ENCODE measurements around the gene RASL10B. TPM values are rescaled to one million over a fixed set of nuclear protein-coding genes. Genes with fewer than 3 reads are reported as not detected.

RASL10B gene
- total RNA-seq, 2 experiments from 2014 or later = 0.22 to 0.47 TPM

- Mint-ChIP-seq H3K4me3 (no peak overlapping the region), H3K27ac (no peak overlapping the region)
Measured at GRCh38 chr17:35773679-35774425, 42.4 kb downstream of the RASL10B start.

GRCh38 chr17:35774499-35774898, 43.1 kb downstream of the RASL10B start:
- Histone ChIP-seq H3K4me3 (ENCODE audit: low read length) (no peak overlapping the region), H3K27me3 (ENCODE audit: control insufficient read depth in 1 of 2, insufficient read depth in 2 of 2, low read length in 2 of 2) (peaks cover 0 to 2% of the 10 kb centered on the region in 2 experiments), H3K9me3 (ENCODE audit: control insufficient read depth in 1 of 2, insufficient read depth in 1 of 2, low read length in 2 of 2) (no peaks in the 10 kb centered on the region), H3K4me1 (ENCODE audit: insufficient read depth, low read length) (no peaks in the 10 kb centered on the region), H3K27ac (ENCODE audit: low read depth in 1 of 2, low read length in 2 of 2) (no peak overlapping the region), H3K36me3 (ENCODE audit: insufficient read depth, low read length) (no peaks in the 10 kb centered on the region)
- intact Hi-C loops (cut with DNase I, micrococcal nuclease) = no loop called here
- Mint-ChIP-seq H3K27ac (no peak overlapping the region), H3K4me1 (ENCODE audit: low read depth) (no peaks in the 10 kb centered on the region), H3K27me3 (no peaks in the 10 kb centered on the region), H3K36me3 (ENCODE audit: low read depth) (peaks cover 5% of the 10 kb centered on the region), H3K4me3 (no peak overlapping the region), H3K9me3 (no peaks in the 10 kb centered on the region)
- no peak for TF ChIP-seq CTCF (IDR thresholded peaks at IDR 0.05)
- POLR2A ChIA-PET = no interaction called here
- no peak for ATAC-seq (ENCODE audit: poor library complexity)
- DNase-seq = no peak
- CTCF ChIA-PET = no interaction called here

More at GRCh38 chr17:35773679-35774425, 42.4 kb downstream of the RASL10B start:
- Histone ChIP-seq H3K9me3 (ENCODE audit: control insufficient read depth in 1 of 2, insufficient read depth in 1 of 2, low read length in 2 of 2) (no peaks in the 10 kb centered on the region), H3K36me3 (ENCODE audit: insufficient read depth, low read length) (no peaks in the 10 kb centered on the region), H3K4me3 (ENCODE audit: low read length) (no peak overlapping the region), H3K27me3 (ENCODE audit: control insufficient read depth in 1 of 2, insufficient read depth in 2 of 2, low read length in 2 of 2) (peaks cover 0 to 2% of the 10 kb centered on the region in 2 experiments), H3K27ac (ENCODE audit: low read depth in 1 of 2, low read length in 2 of 2) (no peak overlapping the region), H3K4me1 (ENCODE audit: insufficient read depth, low read length) (no peaks in the 10 kb centered on the region)
- CTCF ChIA-PET = no interaction called here
- TF ChIP-seq CTCF (IDR thresholded peaks at IDR 0.05) = no peak
- no peak for ATAC-seq (ENCODE audit: poor library complexity)
- H3K36me3 Mint-ChIP-seq (ENCODE audit: low read depth) = peaks cover 5% of the 10 kb centered on the region
- intact Hi-C loops (cut with DNase I, micrococcal nuclease) = no loop called here
- H3K27me3 Mint-ChIP-seq = no peaks in the 10 kb centered on the region
- no peak for DNase-seq
- no peaks in the 10 kb centered on the region for H3K9me3 Mint-ChIP-seq
- POLR2A ChIA-PET = no interaction called here
- no peaks in the 10 kb centered on the region for H3K4me1 Mint-ChIP-seq (ENCODE audit: low read depth)

- no peak for TF ChIP-seq CTCF (IDR thresholded peaks at IDR 0.05)
- no peak overlapping the region for H3K27ac Mint-ChIP-seq
- Histone ChIP-seq H3K27ac (ENCODE audit: low read depth in 1 of 2, low read length in 2 of 2) (no peak overlapping the region), H3K27me3 (ENCODE audit: control insufficient read depth in 1 of 2, insufficient read depth in 2 of 2, low read length in 2 of 2) (peaks cover 0 to 2% of the 10 kb centered on the region in 2 experiments), H3K4me3 (ENCODE audit: low read length) (no peak overlapping the region), H3K36me3 (ENCODE audit: insufficient read depth, low read length) (no peaks in the 10 kb centered on the region), H3K9me3 (ENCODE audit: control insufficient read depth in 1 of 2, insufficient read depth in 1 of 2, low read length in 2 of 2) (no peaks in the 10 kb centered on the region), H3K4me1 (ENCODE audit: insufficient read depth, low read length) (no peaks in the 10 kb centered on the region)
- no peaks in the 10 kb centered on the region for H3K4me1 Mint-ChIP-seq (ENCODE audit: low read depth)
- ChIA-PET CTCF (interaction anchor here (1.3 kb wide), 1 partner anchor 11 kb away, joined by 6 read pairs; no protein-coding TSS in a partner anchor), POLR2A (interaction anchor here (1.0 kb wide), 1 partner anchor 11 kb away, joined by 3 read pairs; no protein-coding TSS in a partner anchor)
- no peaks in the 10 kb centered on the region for H3K27me3 Mint-ChIP-seq
- ATAC-seq (ENCODE audit: poor library complexity) (no peak), DNase-seq (no peak)
- H3K4me3 Mint-ChIP-seq = no peak overlapping the region
- intact Hi-C loops (cut with DNase I, micrococcal nuclease) = no loop called here
- peaks cover 5% of the 10 kb centered on the region for H3K36me3 Mint-ChIP-seq (ENCODE audit: low read depth)
- H3K9me3 Mint-ChIP-seq = no peaks in the 10 kb centered on the region
Measured at GRCh38 chr17:35775039-35775438, 43.6 kb downstream of the RASL10B start.

Data from CD4-positive, alpha-beta T cell (primary cell).